Stimulated activated effector memory CD8-positive, alpha-beta T cell treated with anti-CD3 and anti-CD28 coated beads, Interleukin-12 subunit alpha, Interleukin-12 subunit beta, amount 100 ng/mL, for 72 hours (primary cell): ENCODE results near the gene B3GNT8.
"Not testable (repeated sequence)": the region's sequence is repeated elsewhere in the genome, so short reads cannot be mapped to it uniquely, and the experiment has no call there.

Experiments
- ATAC-seq: fragments of 150-1000 bp; cut with Tn5 transposase; 2 replicates; pipeline ENCODE4 v1.10.0; 2021
- DNase-seq, 2 donors: peaks; one replicate each; pipeline ENCODE4 v3.0.0; 2021 to 2022; ENCODE audit warnings: low spot score in 2 of 2
- H3K27ac Mint-ChIP-seq: one replicate; pipeline ENCODE4 v1.8.0; 2022; ENCODE audit warnings: mild to moderate bottlenecking, mixed read lengths
- H3K36me3 Mint-ChIP-seq: one replicate; pipeline ENCODE4 v1.8.0; 2022; ENCODE audit warnings: mild to moderate bottlenecking, mixed read lengths
- H3K4me1 Mint-ChIP-seq: one replicate; pipeline ENCODE4 v1.8.0; 2022; ENCODE audit warnings: mixed read lengths
- H3K4me3 Mint-ChIP-seq: one replicate; pipeline ENCODE4 v1.8.0; 2022; ENCODE audit warnings: mild to moderate bottlenecking, mixed read lengths
- H3K9me3 Mint-ChIP-seq: one replicate; pipeline ENCODE4 v1.8.0; 2022; ENCODE audit warnings: mixed read lengths

The B3GNT8 gene

GRCh38 chr19:41397086-41398049, 29.8 kb downstream of the B3GNT8 start, which contains the start of the genes BCKDHA and EXOSC5:
TSS of gene BCKDHA (plus strand) at chr19:41397818. CDS start at chr19:41397828, 10 bp downstream.
TSS of gene EXOSC5 (minus strand) at chr19:41397359. CDS start at chr19:41397328, 31 bp downstream.
- Mint-ChIP-seq H3K36me3 (peaks cover 32% of the 10 kb centered on the region), H3K4me3 (peak within 1 kb of the TSS; percentile 99), H3K9me3 (no peaks in the 10 kb centered on the region), H3K4me1 (peaks cover 57% of the 10 kb centered on the region), H3K27ac (peak within 1 kb of the TSS; percentile 100)
- peak; percentile 95 to 97 for DNase-seq
- peak; percentile 99 for ATAC-seq

- peak overlapping the region; percentile 14 for H3K27ac Mint-ChIP-seq
- H3K4me1 Mint-ChIP-seq, result peaks cover 47% of the 10 kb centered on the region
Measured at GRCh38 chr19:41395355-41395754, 31.8 kb downstream of the B3GNT8 start.

GRCh38 chr19:41392775-41393174, 34.4 kb downstream of the B3GNT8 start:
- DNase-seq, result no peak
- Mint-ChIP-seq H3K27ac (no peak overlapping the region), H3K4me1 (peaks cover 25% of the 10 kb centered on the region), H3K9me3 (no peaks in the 10 kb centered on the region), H3K4me3 (no peak overlapping the region), H3K36me3 (peaks cover 68% of the 10 kb centered on the region)
- ATAC-seq, result no peak

More at GRCh38 chr19:41395355-41395754, 31.8 kb downstream of the B3GNT8 start:
- peak overlapping the region; percentile 99 for H3K4me3 Mint-ChIP-seq
- H3K9me3 Mint-ChIP-seq, result no peaks in the 10 kb centered on the region
- ATAC-seq (no peak), DNase-seq (no peak)
- peaks cover 42% of the 10 kb centered on the region for H3K36me3 Mint-ChIP-seq

GRCh38 chr19:41391618-41392017, 35.6 kb downstream of the B3GNT8 start:
- peaks cover 70% of the 10 kb centered on the region for H3K36me3 Mint-ChIP-seq
- peak overlapping the region; percentile 32 for H3K27ac Mint-ChIP-seq

GRCh38 chr19:41386442-41386841, 40.7 kb downstream of the B3GNT8 start:
- H3K27ac Mint-ChIP-seq, result peak overlapping the region; percentile 7
- peaks cover 72% of the 10 kb centered on the region for H3K36me3 Mint-ChIP-seq
- no peak for DNase-seq
- H3K9me3 Mint-ChIP-seq, result no peaks in the 10 kb centered on the region
- no peak for ATAC-seq
- H3K4me3 Mint-ChIP-seq, result no peak overlapping the region
- H3K4me1 Mint-ChIP-seq, result no peaks in the 10 kb centered on the region

More at GRCh38 chr19:41391618-41392017, 35.6 kb downstream of the B3GNT8 start:
- Mint-ChIP-seq H3K4me1 (peaks cover 17% of the 10 kb centered on the region), H3K4me3 (no peak overlapping the region), H3K9me3 (no peaks in the 10 kb centered on the region)
- DNase-seq, result no peak
- no peak for ATAC-seq

GRCh38 chr19:41384351-41384750, 42.8 kb downstream of the B3GNT8 start:
- H3K36me3 Mint-ChIP-seq, result peaks cover 60% of the 10 kb centered on the region
- H3K27ac Mint-ChIP-seq, result no peak overlapping the region
- H3K4me1 Mint-ChIP-seq, result no peaks in the 10 kb centered on the region
- no peak overlapping the region for H3K4me3 Mint-ChIP-seq
- no peak for DNase-seq
- no peaks in the 10 kb centered on the region for H3K9me3 Mint-ChIP-seq
- no peak for ATAC-seq

GRCh38 chr19:41381536-41381935, 45.6 kb downstream of the B3GNT8 start:
- not testable (repeated sequence) for H3K27ac Mint-ChIP-seq, DNase-seq, H3K4me3 Mint-ChIP-seq, ATAC-seq, H3K9me3 Mint-ChIP-seq
- Mint-ChIP-seq H3K36me3 (peaks cover 48% of the 10 kb centered on the region), H3K4me1 (peaks cover 16% of the 10 kb centered on the region)

GRCh38 chr19:41377977-41378709, 49.0 kb downstream of the B3GNT8 start:
- no peaks in the 10 kb centered on the region for H3K9me3 Mint-ChIP-seq
- H3K36me3 Mint-ChIP-seq, result peaks cover 26% of the 10 kb centered on the region
- H3K4me1 Mint-ChIP-seq, result peaks cover 24% of the 10 kb centered on the region
- H3K27ac Mint-ChIP-seq, result peak overlapping the region; percentile 63
- DNase-seq (no peak), ATAC-seq (peak; percentile 38)
- H3K4me3 Mint-ChIP-seq, result no peak overlapping the region

- Mint-ChIP-seq H3K4me3 (peak overlapping the region; percentile 61), H3K27ac (peak overlapping the region; percentile 77), H3K9me3 (no peaks in the 10 kb centered on the region), H3K4me1 (peaks cover 24% of the 10 kb centered on the region), H3K36me3 (peaks cover 21% of the 10 kb centered on the region)
- DNase-seq (no peak), ATAC-seq (peak; percentile 76)
Measured at GRCh38 chr19:41376998-41377365, 50.2 kb downstream of the B3GNT8 start.

GRCh38 chr19:41376241-41376997, 50.8 kb downstream of the B3GNT8 start, which contains the start of gene TMEM91:
TSS of gene TMEM91 (plus strand) at chr19:41376533. CDS start at chr19:41378310, 1,777 bp downstream.
- Mint-ChIP-seq H3K4me3 (peak within 1 kb of the TSS; percentile 61), H3K4me1 (peaks cover 27% of the 10 kb centered on the region), H3K36me3 (peaks cover 21% of the 10 kb centered on the region), H3K9me3 (no peaks in the 10 kb centered on the region), H3K27ac (peak within 1 kb of the TSS; percentile 77)
- ATAC-seq (peak; percentile 37), DNase-seq (no peak)
